Mucosa of descending colon (tissue), 3 donors: ENCODE results near the gene FIGNL2. TPM values are rescaled to one million over a fixed set of nuclear protein-coding genes. Genes with fewer than 3 reads are reported as not detected.

Experiments used
- ATAC-seq: fragments of 200-7000 bp; cut with Tn5 transposase; one replicate; pipeline ENCODE4 v1.9.1; 2020; ENCODE audit warnings: mild to moderate bottlenecking, moderate library complexity
- DNase-seq, 3 donors: peaks; one replicate each; pipeline ENCODE4 v3.0.0-alpha.2; 2020
- H3K36me3 ChIP-seq: fragments of 200-600 bp; one replicate; pipeline ENCODE4 v1.8.0; 2021; ENCODE audit warnings: low read depth, mild to moderate bottlenecking
- H3K4me1 ChIP-seq: fragments of 200-600 bp; one replicate; pipeline ENCODE4 v1.8.0; 2021; ENCODE audit warnings: low read depth, mild to moderate bottlenecking
- H3K4me3 ChIP-seq: fragments of 200-600 bp; one replicate; pipeline ENCODE4 v1.8.0; 2021; ENCODE audit warnings: mild to moderate bottlenecking
- H3K9me3 ChIP-seq: fragments of 200-600 bp; one replicate; pipeline ENCODE4 v1.8.0; 2021; ENCODE audit warnings: mild to moderate bottlenecking
- intact Hi-C, 2 donors: fragments of 100-400 bp; cut with DNase I in 1 of 2; cut with micrococcal nuclease in 1 of 2; formaldehyde crosslinking; loops; one replicate each; pipeline versions ENCODE4 v1.11.0 to v1.11.1; 2022; cut with DNase I, micrococcal nuclease
- total RNA-seq, 3 donors: library from RNA; stranded (reverse); fragmentation: NEBNext Ultra II Directional in 2 of 3; extraction: Animal tissue kit (Norgen Biotek cat#: 25700) in 2 of 3; gene quantifications; one replicate each; pipeline versions ENCODE4 v1.2.1 to v1.2.4, GENCODE V29; 2021 to 2023
- TF ChIP-seq, protein P1 (sequence below): fragments of 200-600 bp; IDR thresholded peaks from one replicate; pipeline ENCODE4 v1.8.0; 2022; ENCODE audit warnings: antibody characterized with exemption, mild to moderate bottlenecking
- donor health status: DM: no; HTN: no; CAD: no; lungs with moderate emphysema.
- donor health status: DM: no; HTN: no; CAD: no.
- donor health status: DM: no; HTN: yes; CAD: no.

FIGNL2 gene
- total RNA-seq, 3 donors from 2014 or later, result 0.26 to 0.44 (median 0.34) TPM

DNA sequence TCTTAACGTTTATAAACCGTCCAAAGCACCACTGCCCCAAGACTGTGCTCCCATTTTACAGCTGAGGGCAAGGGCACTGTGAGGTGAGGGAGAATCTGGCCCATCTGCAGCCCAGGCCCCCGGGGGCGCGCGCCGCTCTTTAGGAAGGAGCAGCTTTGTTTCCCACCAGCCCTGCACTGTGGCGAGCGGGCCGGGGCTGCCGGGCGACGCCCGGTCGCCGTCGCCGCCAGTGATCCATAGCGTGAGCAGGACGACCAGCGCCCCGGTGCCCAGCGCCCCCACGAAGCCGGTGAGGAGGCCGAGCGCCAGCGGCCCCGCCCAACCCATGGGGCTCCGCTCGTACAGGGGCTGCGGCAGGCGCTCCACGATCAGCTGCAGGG, 34.6 kb downstream of the FIGNL2 start:
- intact Hi-C loops, result no loop called here
- Histone ChIP-seq H3K36me3 (no peaks in the 10 kb centered on the region), H3K4me1 (peaks cover 8% of the 10 kb centered on the region), H3K9me3 (no peaks in the 10 kb centered on the region), H3K4me3 (no peak overlapping the region)
- TF ChIP-seq, protein P1, sequence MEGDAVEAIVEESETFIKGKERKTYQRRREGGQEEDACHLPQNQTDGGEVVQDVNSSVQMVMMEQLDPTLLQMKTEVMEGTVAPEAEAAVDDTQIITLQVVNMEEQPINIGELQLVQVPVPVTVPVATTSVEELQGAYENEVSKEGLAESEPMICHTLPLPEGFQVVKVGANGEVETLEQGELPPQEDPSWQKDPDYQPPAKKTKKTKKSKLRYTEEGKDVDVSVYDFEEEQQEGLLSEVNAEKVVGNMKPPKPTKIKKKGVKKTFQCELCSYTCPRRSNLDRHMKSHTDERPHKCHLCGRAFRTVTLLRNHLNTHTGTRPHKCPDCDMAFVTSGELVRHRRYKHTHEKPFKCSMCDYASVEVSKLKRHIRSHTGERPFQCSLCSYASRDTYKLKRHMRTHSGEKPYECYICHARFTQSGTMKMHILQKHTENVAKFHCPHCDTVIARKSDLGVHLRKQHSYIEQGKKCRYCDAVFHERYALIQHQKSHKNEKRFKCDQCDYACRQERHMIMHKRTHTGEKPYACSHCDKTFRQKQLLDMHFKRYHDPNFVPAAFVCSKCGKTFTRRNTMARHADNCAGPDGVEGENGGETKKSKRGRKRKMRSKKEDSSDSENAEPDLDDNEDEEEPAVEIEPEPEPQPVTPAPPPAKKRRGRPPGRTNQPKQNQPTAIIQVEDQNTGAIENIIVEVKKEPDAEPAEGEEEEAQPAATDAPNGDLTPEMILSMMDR, result no peak
- DNase-seq (no peak), ATAC-seq (no peak)

DNA sequence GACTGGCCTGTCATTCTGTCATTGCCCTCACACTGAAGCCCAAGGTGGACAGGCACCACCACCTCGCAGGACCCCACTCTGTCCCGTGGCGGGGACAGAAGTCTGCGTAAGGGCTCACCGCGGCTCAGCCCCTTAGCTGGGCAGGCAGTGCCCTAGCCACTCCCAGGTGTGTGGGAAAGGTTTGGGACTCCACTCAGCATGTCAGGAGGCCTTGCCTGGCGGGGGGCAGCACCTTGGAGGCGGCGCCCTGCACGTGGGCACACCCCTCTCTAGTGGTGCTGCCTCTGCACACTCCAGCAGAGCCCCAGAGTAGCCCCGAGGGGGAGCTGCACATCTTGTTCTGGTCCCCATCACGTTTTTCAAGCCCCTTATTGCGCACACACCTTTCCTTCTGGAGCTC, 35.6 kb downstream of the FIGNL2 start:
- intact Hi-C loops, result no loop called here
- no peak for ATAC-seq
- H3K36me3 ChIP-seq, result no peaks in the 10 kb centered on the region
- H3K4me3 ChIP-seq, result no peak overlapping the region
- TF ChIP-seq, protein P1, result no peak
- H3K9me3 ChIP-seq, result no peaks in the 10 kb centered on the region
- no peak for DNase-seq
- H3K4me1 ChIP-seq, result peaks cover 8% of the 10 kb centered on the region

DNA sequence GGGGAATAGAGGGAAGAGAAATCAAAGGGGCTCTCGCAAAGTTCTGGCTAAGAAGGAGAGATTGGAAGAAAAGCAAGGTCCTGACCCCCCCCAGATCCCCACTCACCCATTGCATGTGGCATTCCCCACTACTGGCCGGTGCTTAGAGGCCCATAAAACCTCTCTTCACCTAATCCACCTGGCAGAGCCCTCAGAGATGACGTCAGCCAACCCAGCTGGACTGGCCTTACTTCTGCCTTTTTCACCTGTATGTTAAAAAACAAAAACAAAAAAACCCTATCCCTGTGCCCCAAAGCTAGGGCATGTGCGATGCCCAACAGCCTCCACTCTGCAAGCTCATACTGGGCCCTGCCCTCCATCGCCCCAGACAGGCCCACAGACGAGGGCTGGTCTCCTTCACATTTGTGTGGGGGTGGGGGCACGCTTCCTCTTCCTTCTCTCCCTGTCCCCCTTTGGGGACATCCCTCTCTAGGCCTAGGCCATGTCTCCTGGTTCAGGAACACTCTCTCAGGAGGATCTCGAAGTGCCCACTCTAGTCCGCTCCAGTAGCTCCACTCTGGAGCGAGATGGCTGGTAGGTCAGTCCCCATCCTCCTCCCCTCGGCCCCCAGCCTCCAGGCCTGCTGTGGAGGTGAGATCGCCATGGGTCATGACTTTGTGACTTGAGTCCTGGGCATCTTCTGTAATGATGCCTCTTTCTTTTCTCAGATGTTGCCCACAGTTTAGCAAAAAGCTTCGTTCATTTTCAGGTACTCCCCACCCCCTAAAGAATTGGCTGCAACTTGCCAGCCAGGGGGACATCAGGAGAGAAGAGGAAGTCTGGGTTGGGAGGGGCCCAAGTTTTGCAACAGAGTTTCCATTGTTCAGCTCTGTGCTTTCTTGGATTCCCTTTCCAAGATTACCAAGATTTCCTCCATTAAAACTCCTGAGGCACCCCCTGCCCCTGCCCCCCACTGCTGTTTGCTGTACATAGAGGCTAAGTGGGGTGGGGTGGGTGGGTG, 37.0 kb downstream of the FIGNL2 start:
- no peaks in the 10 kb centered on the region for H3K36me3 ChIP-seq
- intact Hi-C loops, result no loop called here
- ATAC-seq (no peak), DNase-seq (no peak)
- H3K4me3 ChIP-seq, result no peak overlapping the region
- TF ChIP-seq, protein P1, result no peak
- H3K4me1 ChIP-seq, result peaks cover 8% of the 10 kb centered on the region
- no peaks in the 10 kb centered on the region for H3K9me3 ChIP-seq

DNA sequence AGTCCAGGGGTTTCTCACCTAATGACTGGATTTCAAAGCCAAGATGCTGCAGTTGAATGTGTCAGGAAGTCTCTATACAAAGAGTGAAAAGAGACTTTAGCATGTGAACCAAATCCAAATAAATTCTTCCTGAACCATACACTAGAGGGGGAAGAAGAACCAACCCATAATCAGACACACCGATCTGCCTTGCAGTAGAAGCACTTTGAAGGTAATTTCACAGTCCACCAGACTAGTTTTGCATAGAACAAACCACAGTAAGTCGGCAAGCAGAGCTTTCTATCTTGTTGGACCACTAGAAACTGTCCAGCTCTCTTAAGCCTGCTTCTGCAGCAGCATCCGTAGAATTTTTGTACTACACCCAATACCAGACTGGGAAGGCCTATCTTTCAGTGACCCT, 39.3 kb downstream of the FIGNL2 start:
- DNase-seq (no peak), ATAC-seq (no peak)
- Histone ChIP-seq H3K4me3 (no peak overlapping the region), H3K4me1 (no peaks in the 10 kb centered on the region), H3K9me3 (no peaks in the 10 kb centered on the region), H3K36me3 (no peaks in the 10 kb centered on the region)
- intact Hi-C loops, result no loop called here
- TF ChIP-seq, protein P1, result no peak

DNA sequence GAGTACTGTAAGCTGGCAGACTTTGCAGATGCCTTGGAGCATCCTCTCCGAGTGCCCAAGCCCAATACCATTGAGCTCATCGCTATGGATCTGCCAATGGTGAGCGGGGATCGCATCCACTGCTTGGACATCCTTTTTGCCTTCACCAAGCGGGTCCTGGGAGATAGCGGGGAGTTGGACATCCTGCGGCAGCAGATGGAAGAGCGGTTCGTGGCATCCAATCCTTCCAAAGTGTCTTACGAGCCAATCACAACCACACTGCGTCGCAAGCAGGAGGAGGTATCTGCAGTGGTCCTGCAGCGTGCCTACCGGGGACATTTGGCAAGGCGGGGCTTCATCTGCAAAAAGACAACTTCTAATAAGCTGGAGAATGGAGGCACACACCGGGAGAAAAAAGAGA, 41.6 kb downstream of the FIGNL2 start:
- Histone ChIP-seq H3K9me3 (no peaks in the 10 kb centered on the region), H3K36me3 (no peaks in the 10 kb centered on the region), H3K4me1 (no peaks in the 10 kb centered on the region), H3K4me3 (no peak overlapping the region)
- intact Hi-C loops, result no loop called here
- TF ChIP-seq, protein P1, result no peak
- DNase-seq, result no peak
- no peak for ATAC-seq
